Activated T-cell treated with anti-CD3 and anti-CD28 coated beads, Interleukin-2, amount 50 U/mL, for 4 hours (primary cell): Measurements from ENCODE around the gene METTL15. TPM values are rescaled to one million over a fixed set of nuclear protein-coding genes. Genes with fewer than 3 reads are reported as not detected.

ENCODE experiments used
- total RNA-seq, 3 donors: library from RNA; stranded (reverse); gene quantifications; one replicate each; pipeline ENCODE4 v1.2.1, GENCODE V29; 2021

METTL15 gene
- total RNA-seq, 3 donors from 2014 or later: 8.1 to 10.9 (median 10.2) TPM

Other genes starting within 250 kb of the METTL15 start
- gene KIF18A, start 232 bp upstream of the METTL15 start, total RNA-seq: 1 to 10 TPM; 2.8 to 4.0 (median 2.9) TPM